Hippocampal formation (tissue), 2 donors: Measurements from ENCODE around the gene RBCK1.

ENCODE experiments used
- DNase-seq, 2 donors: peaks; one replicate each; lab custom pipeline; 2025; lab: John Stamatoyannopoulos, UW

Gene RBCK1

GRCh38 chr20:418858-419365 lies 10.8 kb downstream of the RBCK1 start:
- DNase-seq = no peak

- DNase-seq = no peak
Observed at GRCh38 chr20:419556-420165, 11.6 kb downstream of the RBCK1 start.

GRCh38 chr20:420166-420620 lies 12.1 kb downstream of the RBCK1 start:
- DNase-seq = no peak

GRCh38 chr20:420721-421574 lies 12.8 kb downstream of the RBCK1 start:
- no peak for DNase-seq

GRCh38 chr20:421685-422250 lies 13.7 kb downstream of the RBCK1 start:
- DNase-seq = no peak

- DNase-seq = no peak
Observed at GRCh38 chr20:426566-426965, 18.5 kb downstream of the RBCK1 start.

- DNase-seq = no peak
Observed at GRCh38 chr20:427401-427800, 19.3 kb downstream of the RBCK1 start.

GRCh38 chr20:427849-428657 lies 20.0 kb downstream of the RBCK1 start:
- DNase-seq = no peak

- DNase-seq = no peak
Observed at GRCh38 chr20:428658-429200, 20.6 kb downstream of the RBCK1 start.

- DNase-seq = no peak
Observed at GRCh38 chr20:430091-430999, 22.2 kb downstream of the RBCK1 start.

GRCh38 chr20:431012-431904 lies 23.2 kb downstream of the RBCK1 start:
- DNase-seq = peak; percentile 68 to 73

- no peak for DNase-seq
Observed at GRCh38 chr20:432208-432607, 24.1 kb downstream of the RBCK1 start.

GRCh38 chr20:432677-433299 lies 24.7 kb downstream of the RBCK1 start:
- no peak for DNase-seq

GRCh38 chr20:433300-433975 lies 25.3 kb downstream of the RBCK1 start:
- DNase-seq = no peak

GRCh38 chr20:434221-434620 lies 26.1 kb downstream of the RBCK1 start:
- DNase-seq = no peak

- no peak for DNase-seq
Observed at GRCh38 chr20:434661-435419, 26.7 kb downstream of the RBCK1 start.

GRCh38 chr20:435558-435957 lies 27.5 kb downstream of the RBCK1 start:
- DNase-seq = no peak

GRCh38 chr20:436476-436875 lies 28.4 kb downstream of the RBCK1 start:
- DNase-seq = no peak
